Upper lobe of left lung (tissue), 4 donors: ENCODE data around the gene MTTP.

ENCODE experiments used
- EP300 ChIP-seq, 4 donors: sonication (generic); formaldehyde crosslinking; IDR thresholded peaks; one replicate each; pipeline ENCODE4 v1.5.1; 2017; ENCODE audit warnings: antibody characterized with exemption in 4 of 4, control low read depth in 2 of 4
- POLR2A ChIP-seq, 4 donors: fragments of 450-650 bp; IDR thresholded peaks; one replicate each; pipeline ENCODE4 v1.5.1; 2016 to 2017; ENCODE audit warnings: antibody characterized with exemption in 4 of 4, mild to moderate bottlenecking in 2 of 4
- POLR2AphosphoS5 ChIP-seq, 2 donors: sonication (generic); formaldehyde crosslinking; IDR thresholded peaks; one replicate each; pipeline ENCODE4 v1.5.1; 2017; ENCODE audit warnings: antibody characterized with exemption in 2 of 2
- TF ChIP-seq, protein P1 (sequence below), 6 experiments: fragments of 450-650 bp in 4 of 6; fragments of 200-600 bp in 2 of 6; sonication (generic) in 2 of 6; IDR thresholded peaks; one replicate each; pipeline ENCODE4 v1.5.1; 2016 to 2019; ENCODE audit warnings: antibody characterized with exemption in 6 of 6

GRCh38 chr4:99563310-99564186 lies 11.1 kb upstream of the MTTP start, which contains the start of gene TRMT10A:
- TF ChIP-seq, protein P1, sequence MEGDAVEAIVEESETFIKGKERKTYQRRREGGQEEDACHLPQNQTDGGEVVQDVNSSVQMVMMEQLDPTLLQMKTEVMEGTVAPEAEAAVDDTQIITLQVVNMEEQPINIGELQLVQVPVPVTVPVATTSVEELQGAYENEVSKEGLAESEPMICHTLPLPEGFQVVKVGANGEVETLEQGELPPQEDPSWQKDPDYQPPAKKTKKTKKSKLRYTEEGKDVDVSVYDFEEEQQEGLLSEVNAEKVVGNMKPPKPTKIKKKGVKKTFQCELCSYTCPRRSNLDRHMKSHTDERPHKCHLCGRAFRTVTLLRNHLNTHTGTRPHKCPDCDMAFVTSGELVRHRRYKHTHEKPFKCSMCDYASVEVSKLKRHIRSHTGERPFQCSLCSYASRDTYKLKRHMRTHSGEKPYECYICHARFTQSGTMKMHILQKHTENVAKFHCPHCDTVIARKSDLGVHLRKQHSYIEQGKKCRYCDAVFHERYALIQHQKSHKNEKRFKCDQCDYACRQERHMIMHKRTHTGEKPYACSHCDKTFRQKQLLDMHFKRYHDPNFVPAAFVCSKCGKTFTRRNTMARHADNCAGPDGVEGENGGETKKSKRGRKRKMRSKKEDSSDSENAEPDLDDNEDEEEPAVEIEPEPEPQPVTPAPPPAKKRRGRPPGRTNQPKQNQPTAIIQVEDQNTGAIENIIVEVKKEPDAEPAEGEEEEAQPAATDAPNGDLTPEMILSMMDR (IDR thresholded peaks at IDR 0.05): peak in 3 of 6 experiments; percentile 17 to 30 (median 27)
- TF ChIP-seq POLR2AphosphoS5 (IDR thresholded peaks at IDR 0.05): peak in 1 of 2 donors; percentile 81
- TF ChIP-seq POLR2A (IDR thresholded peaks at IDR 0.05): peak in 3 of 4 donors; percentile 54 to 81 (median 67)
- TF ChIP-seq EP300 (IDR thresholded peaks at IDR 0.05): peak in 2 of 4 donors; percentile 15 to 37
